Measurements from ENCODE around the gene OR9A4.

The OR9A4 gene

DNA sequence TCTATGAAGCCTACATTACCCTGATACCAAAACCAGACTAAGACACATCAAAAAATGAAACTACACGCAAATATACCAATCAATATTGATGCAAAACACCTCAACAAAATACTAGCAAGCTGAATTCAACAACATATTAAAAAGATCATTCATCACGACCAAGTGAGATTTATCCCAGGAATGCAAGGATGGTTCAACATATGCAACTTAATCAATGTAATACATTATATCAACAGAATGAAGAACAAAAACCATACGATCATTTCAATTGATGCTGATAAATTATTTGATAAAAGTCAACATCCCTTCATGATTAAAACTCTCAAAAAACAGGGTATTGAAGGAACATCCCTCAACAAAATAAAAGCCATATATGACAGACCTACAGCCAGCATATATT, 24.9 kb downstream of the OR9A4 start:
- Histone ChIP-seq H3K4me3 (ENCODE audit: low read depth, low read length) (no peak overlapping the region), H3K36me3 (ENCODE audit: control insufficient read depth in 2 of 2, insufficient read depth in 1 of 2, low read length in 2 of 2) (no peaks in the 10 kb centered on the region), H3K4me1 (ENCODE audit: control insufficient read depth, insufficient read depth, low read length) (no peaks in the 10 kb centered on the region), H3K27ac (ENCODE audit: extremely low read depth, low read depth, low read length) (no peak overlapping the region), H3K9me3 (ENCODE audit: control insufficient read depth, insufficient read depth, low read depth, low read length) (no peaks in the 10 kb centered on the region)
- no peak for TF ChIP-seq SP2 (tag by site-specific recombination; IDR thresholded peaks at IDR 0.05)
- TF ChIP-seq, protein P1, sequence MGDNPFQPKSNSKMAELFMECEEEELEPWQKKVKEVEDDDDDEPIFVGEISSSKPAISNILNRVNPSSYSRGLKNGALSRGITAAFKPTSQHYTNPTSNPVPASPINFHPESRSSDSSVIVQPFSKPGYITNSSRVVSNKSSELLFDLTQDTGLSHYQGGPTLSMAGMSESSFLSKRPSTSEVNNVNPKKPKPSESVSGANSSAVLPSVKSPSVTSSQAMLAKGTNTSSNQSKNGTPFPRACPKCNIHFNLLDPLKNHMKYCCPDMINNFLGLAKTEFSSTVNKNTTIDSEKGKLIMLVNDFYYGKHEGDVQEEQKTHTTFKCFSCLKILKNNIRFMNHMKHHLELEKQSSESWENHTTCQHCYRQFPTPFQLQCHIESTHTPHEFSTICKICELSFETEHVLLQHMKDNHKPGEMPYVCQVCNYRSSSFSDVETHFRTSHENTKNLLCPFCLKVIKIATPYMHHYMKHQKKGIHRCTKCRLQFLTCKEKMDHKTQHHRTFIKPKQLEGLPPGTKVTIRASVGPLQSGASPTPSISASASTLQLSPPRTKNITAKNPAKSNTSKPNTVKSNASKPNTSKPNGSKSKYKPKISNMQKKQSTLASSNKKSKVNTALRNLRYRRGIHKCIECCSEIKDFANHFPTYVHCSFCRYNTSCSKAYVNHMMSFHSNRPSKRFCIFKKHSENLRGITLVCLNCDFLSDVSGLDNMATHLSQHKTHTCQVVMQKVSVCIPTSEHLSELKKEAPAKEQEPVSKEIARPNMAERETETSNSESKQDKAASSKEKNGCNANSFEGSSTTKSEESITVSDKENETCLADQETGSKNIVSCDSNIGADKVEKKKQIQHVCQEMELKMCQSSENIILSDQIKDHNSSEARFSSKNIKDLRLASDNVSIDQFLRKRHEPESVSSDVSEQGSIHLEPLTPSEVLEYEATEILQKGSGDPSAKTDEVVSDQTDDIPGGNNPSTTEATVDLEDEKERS (tag by site-specific recombination; IDR thresholded peaks at IDR 0.05), result no peak
- TF ChIP-seq ZNF155 (tag by site-specific recombination; IDR thresholded peaks at IDR 0.05), result no peak
- TF ChIP-seq GLI4 (tag by site-specific recombination; IDR thresholded peaks at IDR 0.05), result no peak
- no peak for TF ChIP-seq ZBTB17 (tag by site-specific recombination; IDR thresholded peaks at IDR 0.05)
- TF ChIP-seq SETDB1 (IDR thresholded peaks at IDR 0.05; ENCODE audit: insufficient read length, low read length), result peak; percentile 45
- no peak for TF ChIP-seq ZNF37A (tag by site-specific recombination; IDR thresholded peaks at IDR 0.05)
- ChIA-PET POLR2A (no interaction called here), CTCF (interaction anchor here (0.7 kb wide), 1 partner anchor 46 kb away, joined by 4 read pairs; no protein-coding TSS in a partner anchor)

DNA sequence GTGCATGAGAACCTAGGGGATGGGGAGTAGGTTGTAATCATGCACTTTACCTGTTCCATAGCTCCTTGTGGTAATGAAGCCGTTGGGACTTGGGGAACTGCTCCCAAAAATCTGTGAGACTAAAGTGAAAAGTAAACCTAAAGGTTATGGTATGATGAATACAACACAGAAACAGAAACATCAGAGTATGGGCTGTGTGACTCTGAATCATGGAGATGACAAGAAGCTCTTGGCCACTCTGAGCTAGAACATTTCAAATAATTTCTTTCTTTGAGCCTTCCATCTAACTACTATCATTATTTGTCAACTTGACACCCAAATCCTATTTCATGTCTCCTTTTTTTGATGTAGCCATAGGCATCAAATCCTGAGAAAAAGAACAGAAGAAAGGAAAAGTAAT, 27.6 kb downstream of the OR9A4 start:
- ChIA-PET CTCF (no interaction called here), POLR2A (no interaction called here)
- TF ChIP-seq, protein P2, sequence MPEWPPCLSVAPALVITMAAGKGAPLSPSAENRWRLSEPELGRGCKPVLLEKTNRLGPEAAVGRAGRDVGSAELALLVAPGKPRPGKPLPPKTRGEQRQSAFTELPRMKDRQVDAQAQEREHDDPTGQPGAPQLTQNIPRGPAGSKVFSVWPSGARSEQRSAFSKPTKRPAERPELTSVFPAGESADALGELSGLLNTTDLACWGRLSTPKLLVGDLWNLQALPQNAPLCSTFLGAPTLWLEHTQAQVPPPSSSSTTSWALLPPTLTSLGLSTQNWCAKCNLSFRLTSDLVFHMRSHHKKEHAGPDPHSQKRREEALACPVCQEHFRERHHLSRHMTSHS (tag by site-specific recombination; IDR thresholded peaks at IDR 0.05), result no peak
- TF ChIP-seq GLI4 (tag by site-specific recombination; IDR thresholded peaks at IDR 0.05) (no peak), ZNF747 (tag by site-specific recombination; IDR thresholded peaks at IDR 0.05) (no peak), ZNF112 (tag by site-specific recombination; IDR thresholded peaks at IDR 0.05) (no peak), ZBTB7A (tag by site-specific recombination; IDR thresholded peaks at IDR 0.05; ENCODE audit: low read depth) (no peak), ZNF677 (tag by site-specific recombination; IDR thresholded peaks at IDR 0.05) (no peak), ZNF670 (tag by site-specific recombination; IDR thresholded peaks at IDR 0.05; ENCODE audit: low read depth) (no peak), YY2 (tag by site-specific recombination; IDR thresholded peaks at IDR 0.05) (no peak), HOXA7 (CRISPR knock-in tag; IDR thresholded peaks at IDR 0.05; ENCODE audit: borderline replicate concordance) (no peak), ZBTB48 (tag by site-specific recombination; IDR thresholded peaks at IDR 0.05) (no peak), GLI2 (tag by site-specific recombination; IDR thresholded peaks at IDR 0.05; ENCODE audit: borderline replicate concordance, low read depth) (no peak), ZNF707 (tag by site-specific recombination; IDR thresholded peaks at IDR 0.05) (no peak), KLF9 (tag by site-specific recombination; IDR thresholded peaks at IDR 0.05; ENCODE audit: low read depth) (no peak)
- TF ChIP-seq, protein P3, sequence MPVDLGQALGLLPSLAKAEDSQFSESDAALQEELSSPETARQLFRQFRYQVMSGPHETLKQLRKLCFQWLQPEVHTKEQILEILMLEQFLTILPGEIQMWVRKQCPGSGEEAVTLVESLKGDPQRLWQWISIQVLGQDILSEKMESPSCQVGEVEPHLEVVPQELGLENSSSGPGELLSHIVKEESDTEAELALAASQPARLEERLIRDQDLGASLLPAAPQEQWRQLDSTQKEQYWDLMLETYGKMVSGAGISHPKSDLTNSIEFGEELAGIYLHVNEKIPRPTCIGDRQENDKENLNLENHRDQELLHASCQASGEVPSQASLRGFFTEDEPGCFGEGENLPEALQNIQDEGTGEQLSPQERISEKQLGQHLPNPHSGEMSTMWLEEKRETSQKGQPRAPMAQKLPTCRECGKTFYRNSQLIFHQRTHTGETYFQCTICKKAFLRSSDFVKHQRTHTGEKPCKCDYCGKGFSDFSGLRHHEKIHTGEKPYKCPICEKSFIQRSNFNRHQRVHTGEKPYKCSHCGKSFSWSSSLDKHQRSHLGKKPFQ (tag by site-specific recombination; IDR thresholded peaks at IDR 0.05), result no peak
- no peaks in the 10 kb centered on the region for H3K36me3 ChIP-seq (ENCODE audit: control insufficient read depth in 2 of 2, insufficient read depth in 1 of 2, low read length in 2 of 2)
- H3K27ac ChIP-seq (ENCODE audit: extremely low read depth, low read depth, low read length), result no peak overlapping the region
- no peaks in the 10 kb centered on the region for H3K4me1 ChIP-seq (ENCODE audit: control insufficient read depth, insufficient read depth, low read length)
- H3K9me3 ChIP-seq (ENCODE audit: control insufficient read depth, insufficient read depth, low read depth, low read length), result no peaks in the 10 kb centered on the region
- no peak overlapping the region for H3K4me3 ChIP-seq (ENCODE audit: low read depth, low read length)

Data from HEK293 (cell line).